Dendritic cell treated with granulocyte-macrophage colony-stimulating factor and Interleukin-4, amounts not matched to agents 40 ng/mL and 50 ng/mL, for 4 days (primary cell): ENCODE data around the gene TCF7L2.

Source experiments
- H3K27ac Mint-ChIP-seq: one replicate; pipeline ENCODE4 v1.8.0; 2022; ENCODE audit warnings: mild to moderate bottlenecking, mixed read lengths
- H3K27me3 Mint-ChIP-seq: one replicate; pipeline ENCODE4 v1.8.0; 2022; ENCODE audit warnings: mild to moderate bottlenecking, mixed read lengths
- H3K36me3 Mint-ChIP-seq: one replicate; pipeline ENCODE4 v1.8.0; 2022; ENCODE audit warnings: low read depth, mixed read lengths
- H3K4me1 Mint-ChIP-seq: one replicate; pipeline ENCODE4 v1.8.0; 2022; ENCODE audit warnings: low read depth, mixed read lengths
- H3K4me3 Mint-ChIP-seq: one replicate; pipeline ENCODE4 v1.8.0; 2022; ENCODE audit warnings: mild to moderate bottlenecking, moderate library complexity, mixed read lengths
- H3K9me3 Mint-ChIP-seq: one replicate; pipeline ENCODE4 v1.8.0; 2022; ENCODE audit warnings: mixed read lengths
- intact Hi-C: fragments of 100-400 bp; cut with micrococcal nuclease; formaldehyde crosslinking; loops from one replicate; pipeline ENCODE4 v1.15.0; 2022

Gene TCF7L2

GRCh38 chr10:113119801-113120200, 169.8 kb downstream of the TCF7L2 start:
- intact Hi-C loops: no loop called here
- peaks cover 11% of the 10 kb centered on the region for H3K4me1 Mint-ChIP-seq

GRCh38 chr10:113121153-113121552, 171.1 kb downstream of the TCF7L2 start:
- peaks cover 11% of the 10 kb centered on the region for H3K4me1 Mint-ChIP-seq
- H3K27ac Mint-ChIP-seq: no peak overlapping the region
- peaks cover 55% of the 10 kb centered on the region for H3K27me3 Mint-ChIP-seq
- no peaks in the 10 kb centered on the region for H3K9me3 Mint-ChIP-seq
- intact Hi-C loops: no loop called here
- no peak overlapping the region for H3K4me3 Mint-ChIP-seq
- H3K36me3 Mint-ChIP-seq: no peaks in the 10 kb centered on the region

More at GRCh38 chr10:113119801-113120200, 169.8 kb downstream of the TCF7L2 start:
- H3K27ac Mint-ChIP-seq: no peak overlapping the region
- H3K4me3 Mint-ChIP-seq: no peak overlapping the region
- no peaks in the 10 kb centered on the region for H3K36me3 Mint-ChIP-seq
- peaks cover 46% of the 10 kb centered on the region for H3K27me3 Mint-ChIP-seq
- H3K9me3 Mint-ChIP-seq: no peaks in the 10 kb centered on the region

- Mint-ChIP-seq H3K4me1 (peaks cover 23% of the 10 kb centered on the region), H3K36me3 (no peaks in the 10 kb centered on the region), H3K27ac (no peak overlapping the region), H3K9me3 (no peaks in the 10 kb centered on the region), H3K27me3 (peaks cover 60% of the 10 kb centered on the region), H3K4me3 (no peak overlapping the region)
- intact Hi-C loops: no loop called here
Measured at GRCh38 chr10:113122947-113123346, 172.9 kb downstream of the TCF7L2 start.

- no peaks in the 10 kb centered on the region for H3K36me3 Mint-ChIP-seq
- H3K9me3 Mint-ChIP-seq: no peaks in the 10 kb centered on the region
- no peak overlapping the region for H3K27ac Mint-ChIP-seq
- H3K4me1 Mint-ChIP-seq: peaks cover 23% of the 10 kb centered on the region
- intact Hi-C loops: loop anchor here (5.0 kb wide), 2 partner anchors 402 to 557 kb away; no protein-coding TSS in a partner anchor
- no peak overlapping the region for H3K4me3 Mint-ChIP-seq
- H3K27me3 Mint-ChIP-seq: peaks cover 74% of the 10 kb centered on the region
Measured at GRCh38 chr10:113124724-113125123, 174.7 kb downstream of the TCF7L2 start.

GRCh38 chr10:113125612-113126011, 175.6 kb downstream of the TCF7L2 start:
- intact Hi-C loops: loop anchor here (5.0 kb wide), 2 partner anchors 403 to 558 kb away; no protein-coding TSS in a partner anchor
- Mint-ChIP-seq H3K4me1 (peaks cover 20% of the 10 kb centered on the region), H3K27me3 (peaks cover 71% of the 10 kb centered on the region), H3K36me3 (no peaks in the 10 kb centered on the region), H3K4me3 (no peak overlapping the region), H3K27ac (no peak overlapping the region), H3K9me3 (no peaks in the 10 kb centered on the region)

DNA sequence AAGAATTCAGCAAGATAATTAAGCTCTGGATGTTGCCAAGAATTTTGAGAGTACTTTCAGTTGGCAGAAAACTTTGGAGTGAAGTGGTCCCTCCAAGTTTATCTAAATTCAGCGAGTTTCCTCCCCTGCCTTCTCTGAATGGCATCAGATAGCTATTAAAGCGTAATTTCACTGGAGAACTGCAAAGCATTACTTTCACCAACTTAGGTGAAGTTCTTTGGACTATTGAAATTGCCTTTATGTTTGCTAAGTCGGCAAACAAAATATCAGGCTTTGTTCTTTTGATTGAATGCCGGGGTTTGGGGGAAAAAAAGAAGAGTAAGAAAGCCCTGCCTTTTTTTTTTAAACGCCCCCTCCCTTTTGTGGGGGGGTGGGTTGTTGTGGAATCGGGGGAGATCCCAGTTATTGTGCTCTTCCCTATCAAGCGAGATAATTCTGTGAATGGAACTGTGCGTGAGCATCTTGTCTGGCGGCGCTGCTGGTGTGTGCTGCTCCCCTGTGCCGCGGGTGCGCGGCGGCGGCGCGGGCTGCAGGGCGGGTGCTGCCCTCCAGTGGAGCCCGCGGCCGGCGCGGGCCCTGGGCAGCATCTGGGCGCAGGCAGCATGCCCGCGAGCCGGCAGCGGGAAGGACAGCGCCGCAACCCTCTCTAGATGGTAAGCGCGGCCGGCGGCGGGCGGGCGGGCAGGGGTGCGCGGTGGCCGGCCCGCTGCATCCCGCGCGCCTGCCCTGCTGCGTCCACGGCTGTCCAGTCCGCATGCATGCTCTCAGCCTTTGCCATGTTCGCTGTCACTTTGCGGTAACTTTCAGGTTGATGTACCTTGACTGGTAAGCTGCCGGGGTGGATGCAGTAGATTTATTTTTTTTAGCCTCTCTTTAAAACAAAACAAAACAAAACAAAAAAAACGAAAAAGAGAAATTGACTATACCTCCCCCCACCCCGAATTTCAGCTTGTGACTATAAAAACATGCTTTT, 176.5 kb downstream of the TCF7L2 start:
- Mint-ChIP-seq H3K4me3 (peak overlapping the region; percentile 35), H3K36me3 (no peaks in the 10 kb centered on the region), H3K27ac (no peak overlapping the region), H3K4me1 (peaks cover 12% of the 10 kb centered on the region), H3K9me3 (no peaks in the 10 kb centered on the region), H3K27me3 (peaks cover 72% of the 10 kb centered on the region)
- intact Hi-C loops: loop anchor here (5.0 kb wide), 2 partner anchors 404 to 559 kb away; no protein-coding TSS in a partner anchor

- no peaks in the 10 kb centered on the region for H3K9me3 Mint-ChIP-seq
- peaks cover 12% of the 10 kb centered on the region for H3K4me1 Mint-ChIP-seq
- intact Hi-C loops: loop anchor here (5.0 kb wide), 2 partner anchors 405 to 560 kb away; no protein-coding TSS in a partner anchor
- no peak overlapping the region for H3K4me3 Mint-ChIP-seq
- peaks cover 81% of the 10 kb centered on the region for H3K27me3 Mint-ChIP-seq
- no peaks in the 10 kb centered on the region for H3K36me3 Mint-ChIP-seq
- no peak overlapping the region for H3K27ac Mint-ChIP-seq
Measured at GRCh38 chr10:113127261-113127900, 177.3 kb downstream of the TCF7L2 start.

DNA sequence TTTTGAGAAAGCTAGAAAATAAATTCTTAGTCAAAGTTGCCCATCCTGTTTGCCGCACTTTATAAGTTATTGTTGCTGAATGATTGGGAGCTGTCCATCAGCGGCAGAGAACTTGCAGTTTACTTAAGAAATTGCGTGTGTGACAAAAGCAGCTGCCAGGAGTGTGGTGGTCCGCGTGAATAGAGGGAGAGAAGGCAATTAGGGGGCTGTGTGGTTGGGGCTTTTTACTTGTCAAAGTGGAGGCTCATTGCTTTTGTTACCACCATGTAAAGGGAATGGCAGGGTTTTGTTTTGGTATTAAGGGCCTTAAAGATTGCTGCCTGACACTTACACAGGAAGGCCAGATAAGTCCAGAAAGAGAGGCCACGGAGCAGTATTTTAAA, 177.8 kb downstream of the TCF7L2 start:
- H3K27ac Mint-ChIP-seq: no peak overlapping the region
- H3K36me3 Mint-ChIP-seq: no peaks in the 10 kb centered on the region
- peaks cover 14% of the 10 kb centered on the region for H3K4me1 Mint-ChIP-seq
- no peak overlapping the region for H3K4me3 Mint-ChIP-seq
- intact Hi-C loops: loop anchor here (5.0 kb wide), 2 partner anchors 406 to 561 kb away; no protein-coding TSS in a partner anchor
- H3K9me3 Mint-ChIP-seq: no peaks in the 10 kb centered on the region
- peaks cover 84% of the 10 kb centered on the region for H3K27me3 Mint-ChIP-seq

GRCh38 chr10:113128450-113129070, 178.5 kb downstream of the TCF7L2 start:
- Mint-ChIP-seq H3K36me3 (no peaks in the 10 kb centered on the region), H3K27ac (no peak overlapping the region), H3K27me3 (peaks cover 84% of the 10 kb centered on the region), H3K4me3 (no peak overlapping the region), H3K9me3 (no peaks in the 10 kb centered on the region), H3K4me1 (peaks cover 21% of the 10 kb centered on the region)
- intact Hi-C loops: loop anchor here (5.0 kb wide), 2 partner anchors 406 to 561 kb away; no protein-coding TSS in a partner anchor

- H3K27me3 Mint-ChIP-seq: peaks cover 84% of the 10 kb centered on the region
- no peak overlapping the region for H3K27ac Mint-ChIP-seq
- no peaks in the 10 kb centered on the region for H3K9me3 Mint-ChIP-seq
- intact Hi-C loops: loop anchor here (5.0 kb wide), 2 partner anchors 407 to 562 kb away; no protein-coding TSS in a partner anchor
- peaks cover 26% of the 10 kb centered on the region for H3K4me1 Mint-ChIP-seq
- no peaks in the 10 kb centered on the region for H3K36me3 Mint-ChIP-seq
- no peak overlapping the region for H3K4me3 Mint-ChIP-seq
Measured at GRCh38 chr10:113129117-113129516, 179.1 kb downstream of the TCF7L2 start.

- Mint-ChIP-seq H3K36me3 (no peaks in the 10 kb centered on the region), H3K4me3 (no peak overlapping the region), H3K27ac (no peak overlapping the region), H3K27me3 (peaks cover 84% of the 10 kb centered on the region), H3K4me1 (peaks cover 34% of the 10 kb centered on the region), H3K9me3 (no peaks in the 10 kb centered on the region)
- intact Hi-C loops: no loop called here
Measured at GRCh38 chr10:113130014-113130641, 180.1 kb downstream of the TCF7L2 start.

GRCh38 chr10:113131613-113132261, 181.7 kb downstream of the TCF7L2 start:
- H3K36me3 Mint-ChIP-seq: no peaks in the 10 kb centered on the region
- peaks cover 29% of the 10 kb centered on the region for H3K4me1 Mint-ChIP-seq
- H3K27me3 Mint-ChIP-seq: peaks cover 82% of the 10 kb centered on the region
- no peak overlapping the region for H3K27ac Mint-ChIP-seq
- no peak overlapping the region for H3K4me3 Mint-ChIP-seq
- no peaks in the 10 kb centered on the region for H3K9me3 Mint-ChIP-seq
- intact Hi-C loops: no loop called here

DNA sequence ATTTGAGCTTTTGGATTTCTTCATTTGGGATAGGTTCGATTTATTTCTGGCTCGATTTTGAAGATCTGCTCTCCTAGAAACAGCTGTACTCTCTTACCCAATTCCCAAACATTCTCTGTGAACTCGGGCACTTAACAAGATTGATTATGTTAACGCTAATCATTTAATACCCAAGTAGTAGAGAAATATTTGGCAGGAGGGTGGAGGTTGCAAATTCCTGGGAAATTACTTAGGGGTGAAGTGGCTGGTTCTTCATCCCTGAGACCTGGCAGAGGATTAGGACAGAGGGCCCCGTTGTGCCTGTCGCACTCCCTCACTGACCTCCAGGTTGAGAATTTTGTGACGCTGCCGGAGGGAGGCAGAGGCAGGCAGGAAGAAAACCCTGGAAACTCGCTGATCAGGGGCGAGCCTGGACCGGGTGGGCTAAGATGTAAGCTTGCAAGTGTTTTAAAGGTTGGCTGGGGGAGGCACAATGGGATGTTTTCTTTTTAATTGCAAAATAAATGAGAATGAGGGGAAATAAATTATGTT, 182.6 kb downstream of the TCF7L2 start:
- intact Hi-C loops: no loop called here
- Mint-ChIP-seq H3K4me1 (peaks cover 24% of the 10 kb centered on the region), H3K4me3 (no peak overlapping the region), H3K36me3 (no peaks in the 10 kb centered on the region), H3K27ac (no peak overlapping the region), H3K9me3 (no peaks in the 10 kb centered on the region), H3K27me3 (peaks cover 83% of the 10 kb centered on the region)
